IPS-15b (cell line): ENCODE results near the gene MAFB.
"Not testable (repeated sequence)": the region's sequence is repeated elsewhere in the genome, so short reads cannot be mapped to it uniquely, and the experiment has no call there.

ENCODE experiments used
- H3K27me3 ChIP-seq: one replicate; pipeline ENCODE4 v1.6.1; 2013; ENCODE audit warnings: low read length; ENCODE audit not compliant: control insufficient read depth, insufficient read depth
- H3K36me3 ChIP-seq: one replicate; pipeline ENCODE4 v1.6.1; 2013; ENCODE audit warnings: low read length; ENCODE audit not compliant: control insufficient read depth, insufficient read depth
- H3K4me1 ChIP-seq: one replicate; pipeline ENCODE4 v1.6.1; 2013; ENCODE audit warnings: mild to moderate bottlenecking, low read length; ENCODE audit not compliant: control insufficient read depth, insufficient read depth
- H3K4me3 ChIP-seq: one replicate; pipeline ENCODE4 v1.5.1; 2013; ENCODE audit warnings: low read depth, low read length
- H3K9ac ChIP-seq: one replicate; pipeline ENCODE4 v1.6.1; 2013; ENCODE audit warnings: low read depth, mild to moderate bottlenecking, low read length
- H3K9me3 ChIP-seq: one replicate; pipeline ENCODE4 v1.6.1; 2013; ENCODE audit warnings: mild to moderate bottlenecking, low read length; ENCODE audit not compliant: control insufficient read depth, insufficient read depth

Gene MAFB

GRCh38 chr20:40689100-40689942, at the start of gene MAFB:
MAFB (minus strand) TSS chr20:40689236; CDS start chr20:40688850, 386 bp downstream.
- Histone ChIP-seq H3K27me3 (peaks cover 93% of the 10 kb centered on the region), H3K4me3 (peak within 1 kb of the TSS; percentile 69), H3K4me1 (peaks cover 14% of the 10 kb centered on the region), H3K36me3 (no peaks in the 10 kb centered on the region), H3K9ac (no peak within 1 kb of the TSS), H3K9me3 (no peaks in the 10 kb centered on the region)

GRCh38 chr20:40736468-40736867, 47.4 kb upstream of the MAFB start:
- H3K9ac ChIP-seq, H3K9me3 ChIP-seq, H3K27me3 ChIP-seq, H3K36me3 ChIP-seq, H3K4me1 ChIP-seq, H3K4me3 ChIP-seq: not testable (repeated sequence)

- Histone ChIP-seq H3K36me3 (no peaks in the 10 kb centered on the region), H3K4me1 (no peaks in the 10 kb centered on the region), H3K4me3 (no peak overlapping the region), H3K9ac (no peak overlapping the region), H3K9me3 (no peaks in the 10 kb centered on the region), H3K27me3 (no peaks in the 10 kb centered on the region)
These were observed 40.0 kb upstream of the MAFB start for GRCh38 chr20:40728996-40729395.

GRCh38 chr20:40728470-40728869, 39.4 kb upstream of the MAFB start:
- H3K4me1 ChIP-seq = no peaks in the 10 kb centered on the region
- no peak overlapping the region for H3K4me3 ChIP-seq
- H3K36me3 ChIP-seq = no peaks in the 10 kb centered on the region
- H3K9me3 ChIP-seq = no peaks in the 10 kb centered on the region
- H3K9ac ChIP-seq = no peak overlapping the region
- no peaks in the 10 kb centered on the region for H3K27me3 ChIP-seq

- H3K27me3 ChIP-seq = no peaks in the 10 kb centered on the region
- H3K4me3 ChIP-seq = no peak overlapping the region
- H3K36me3 ChIP-seq = no peaks in the 10 kb centered on the region
- H3K9ac ChIP-seq = no peak overlapping the region
- no peaks in the 10 kb centered on the region for H3K9me3 ChIP-seq
- no peaks in the 10 kb centered on the region for H3K4me1 ChIP-seq
These were observed 38.9 kb upstream of the MAFB start for GRCh38 chr20:40727960-40728359.

- no peaks in the 10 kb centered on the region for H3K36me3 ChIP-seq
- H3K27me3 ChIP-seq = no peaks in the 10 kb centered on the region
- H3K9me3 ChIP-seq = no peaks in the 10 kb centered on the region
- no peak overlapping the region for H3K9ac ChIP-seq
- no peaks in the 10 kb centered on the region for H3K4me1 ChIP-seq
- no peak overlapping the region for H3K4me3 ChIP-seq
These were observed 37.7 kb upstream of the MAFB start for GRCh38 chr20:40726776-40727175.

GRCh38 chr20:40724566-40724965, 35.5 kb upstream of the MAFB start:
- Histone ChIP-seq H3K27me3 (no peaks in the 10 kb centered on the region), H3K9ac (no peak overlapping the region), H3K36me3 (no peaks in the 10 kb centered on the region), H3K4me1 (no peaks in the 10 kb centered on the region), H3K4me3 (no peak overlapping the region), H3K9me3 (no peaks in the 10 kb centered on the region)

GRCh38 chr20:40720826-40721225, 31.8 kb upstream of the MAFB start:
- Histone ChIP-seq H3K4me3 (no peak overlapping the region), H3K4me1 (no peaks in the 10 kb centered on the region), H3K27me3 (no peaks in the 10 kb centered on the region), H3K36me3 (no peaks in the 10 kb centered on the region), H3K9ac (no peak overlapping the region), H3K9me3 (no peaks in the 10 kb centered on the region)

- Histone ChIP-seq H3K4me1 (no peaks in the 10 kb centered on the region), H3K4me3 (no peak overlapping the region), H3K9ac (no peak overlapping the region), H3K36me3 (no peaks in the 10 kb centered on the region), H3K9me3 (no peaks in the 10 kb centered on the region), H3K27me3 (no peaks in the 10 kb centered on the region)
These were observed 31.1 kb upstream of the MAFB start for GRCh38 chr20:40720099-40720498.

- Histone ChIP-seq H3K36me3 (no peaks in the 10 kb centered on the region), H3K9ac (no peak overlapping the region), H3K4me1 (no peaks in the 10 kb centered on the region)
These were observed 30.1 kb upstream of the MAFB start for GRCh38 chr20:40718982-40719729.

GRCh38 chr20:40718214-40718977, 29.4 kb upstream of the MAFB start:
- H3K4me3 ChIP-seq = no peak overlapping the region
- H3K9me3 ChIP-seq = no peaks in the 10 kb centered on the region
- no peak overlapping the region for H3K9ac ChIP-seq
- no peaks in the 10 kb centered on the region for H3K27me3 ChIP-seq
- H3K36me3 ChIP-seq = no peaks in the 10 kb centered on the region
- no peaks in the 10 kb centered on the region for H3K4me1 ChIP-seq

More at GRCh38 chr20:40718982-40719729, 30.1 kb upstream of the MAFB start:
- Histone ChIP-seq H3K27me3 (no peaks in the 10 kb centered on the region), H3K9me3 (no peaks in the 10 kb centered on the region), H3K4me3 (no peak overlapping the region)
